ENCODE results near the gene TBRG1. TPM values are rescaled to one million over a fixed set of nuclear protein-coding genes. Genes with fewer than 3 reads are reported as not detected.

Gene TBRG1
- total RNA-seq, 1 experiment from 2014 or later, result 14.4 TPM

DNA sequence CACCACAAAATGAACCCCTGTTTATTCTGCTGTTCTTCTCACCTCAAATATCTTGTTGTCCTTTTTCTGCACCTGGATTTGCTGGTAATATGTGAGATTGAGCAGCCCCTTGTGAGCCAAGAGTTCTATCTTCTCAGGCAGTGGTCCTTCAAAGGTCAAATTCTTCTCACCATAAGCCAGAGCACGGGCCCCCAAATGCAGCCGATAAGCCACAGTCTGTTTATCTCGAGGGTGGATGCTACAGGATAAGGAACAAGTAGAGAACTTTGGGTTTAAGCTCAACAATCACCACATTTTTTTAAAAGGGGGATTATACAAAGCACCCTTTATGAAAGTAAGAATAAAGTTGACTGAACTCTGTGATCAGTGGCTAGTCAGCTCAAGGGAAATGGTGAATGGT is 15.8 kb downstream of the TBRG1 start:
- Histone ChIP-seq H3K27me3 (no peaks in the 10 kb centered on the region), H3K27ac (no peak overlapping the region), H3K36me3 (peaks cover 3% of the 10 kb centered on the region; the same call in 1 of the 2 replicates), H3K4me3 (no peak overlapping the region), H3K9me3 (replicated peaks) (no peaks in the 10 kb centered on the region), H3K4me1 (no peaks in the 10 kb centered on the region)
- DNase-seq, result no peak

DNA sequence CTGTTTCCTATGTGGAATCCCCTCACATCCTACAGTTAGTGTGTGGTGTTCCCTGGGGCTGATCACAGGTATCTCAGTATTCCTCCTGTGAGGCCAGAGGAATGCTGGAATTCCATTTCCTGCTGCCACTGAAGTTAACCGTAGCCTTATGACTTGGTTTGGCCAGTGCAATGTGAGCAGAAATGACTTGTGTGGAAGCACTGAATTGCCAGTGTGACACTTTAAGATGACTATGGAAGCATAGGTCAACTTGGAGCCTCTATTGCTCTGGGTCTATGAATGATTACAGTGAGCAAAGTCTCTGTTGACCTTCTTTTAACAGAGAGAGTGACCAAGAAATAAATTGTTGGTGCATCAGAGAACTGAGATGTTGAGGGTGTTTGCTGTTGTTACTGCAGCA is 16.5 kb downstream of the TBRG1 start:
- H3K27me3 ChIP-seq, result no peaks in the 10 kb centered on the region
- no peaks in the 10 kb centered on the region; the same call in 1 of the 2 replicates for H3K36me3 ChIP-seq
- DNase-seq, result no peak
- no peaks in the 10 kb centered on the region for H3K9me3 ChIP-seq (replicated peaks)
- no peaks in the 10 kb centered on the region for H3K4me1 ChIP-seq
- H3K27ac ChIP-seq, result no peak overlapping the region
- no peak overlapping the region for H3K4me3 ChIP-seq

DNA sequence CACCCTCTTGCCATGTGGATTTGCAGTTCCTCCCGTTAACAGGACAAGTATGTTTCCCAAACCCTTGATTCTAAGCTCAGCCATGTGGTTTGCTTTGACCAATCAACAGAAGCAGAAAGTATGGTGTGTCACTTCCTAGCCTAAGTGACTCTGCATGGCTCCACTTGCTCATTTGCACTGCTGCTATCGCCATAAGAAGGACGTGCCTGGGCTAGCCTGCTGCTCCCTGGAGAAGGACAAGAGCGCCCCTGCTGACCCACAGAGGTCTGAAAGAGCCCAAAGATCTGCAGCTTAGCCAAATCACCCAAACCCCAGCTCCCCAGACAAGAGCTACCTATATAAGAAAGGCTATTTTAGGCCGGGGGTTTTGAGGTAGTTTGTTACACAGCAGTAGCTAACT is 18.0 kb downstream of the TBRG1 start:
- Histone ChIP-seq H3K9me3 (replicated peaks) (no peaks in the 10 kb centered on the region), H3K27ac (no peak overlapping the region), H3K4me3 (no peak overlapping the region), H3K4me1 (no peaks in the 10 kb centered on the region), H3K36me3 (no peaks in the 10 kb centered on the region; the same call in 1 of the 2 replicates), H3K27me3 (no peaks in the 10 kb centered on the region)
- DNase-seq, result no peak

DNA sequence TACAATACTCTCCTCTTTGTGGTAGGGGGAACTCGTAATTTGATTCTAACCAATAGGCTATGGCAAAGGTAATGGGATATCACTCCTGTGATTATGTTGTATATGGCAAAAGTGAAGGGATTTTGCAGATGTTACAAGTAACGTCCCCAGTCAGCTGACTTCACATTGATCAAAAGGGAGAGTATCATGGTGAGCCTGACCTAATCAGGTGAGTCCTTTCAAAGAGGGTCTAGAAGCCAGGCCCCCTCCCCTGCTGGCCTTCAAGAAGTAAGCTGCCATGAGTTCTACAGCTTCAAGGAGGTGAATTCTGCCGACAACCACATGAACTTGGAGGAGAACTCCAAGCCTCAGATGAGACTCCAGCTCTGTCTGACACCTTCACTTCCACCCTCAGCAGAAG is 20.0 kb downstream of the TBRG1 start:
- H3K9me3 ChIP-seq (replicated peaks), result no peaks in the 10 kb centered on the region
- H3K36me3 ChIP-seq, result no peaks in the 10 kb centered on the region
- H3K27ac ChIP-seq, result no peak overlapping the region
- H3K4me1 ChIP-seq, result no peaks in the 10 kb centered on the region
- H3K4me3 ChIP-seq, result no peak overlapping the region
- no peaks in the 10 kb centered on the region for H3K27me3 ChIP-seq
- no peak for DNase-seq

DNA sequence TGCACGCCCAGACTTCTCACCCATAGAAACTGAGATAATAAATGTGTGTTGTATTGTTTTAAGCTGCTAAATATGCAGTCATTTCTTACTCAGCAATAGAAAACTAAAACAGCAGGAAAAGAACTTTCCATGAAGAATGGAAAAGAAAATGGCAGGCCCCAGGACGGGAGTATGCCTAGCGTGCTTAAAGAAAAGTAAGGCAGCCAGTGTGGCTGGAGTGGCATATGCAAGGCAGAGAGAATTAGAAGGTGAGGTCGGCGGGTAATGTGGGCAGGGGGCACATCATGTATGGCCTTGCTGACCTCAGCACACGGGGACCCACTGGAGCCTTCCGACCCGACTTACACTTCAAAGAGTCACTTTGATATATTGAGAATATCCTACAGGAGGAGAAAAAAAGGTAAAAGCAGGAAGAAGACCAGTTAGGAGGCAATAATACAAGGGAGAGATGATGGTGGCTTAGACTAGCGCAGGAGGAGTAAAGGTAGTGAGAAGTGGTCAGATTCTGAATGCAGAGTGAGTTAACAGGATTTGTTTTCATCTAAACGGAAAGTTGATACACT is 20.5 kb downstream of the TBRG1 start:
- Histone ChIP-seq H3K27ac (no peak overlapping the region), H3K36me3 (no peaks in the 10 kb centered on the region), H3K4me1 (no peaks in the 10 kb centered on the region), H3K4me3 (no peak overlapping the region), H3K9me3 (replicated peaks) (no peaks in the 10 kb centered on the region), H3K27me3 (no peaks in the 10 kb centered on the region)
- no peak for DNase-seq

DNA sequence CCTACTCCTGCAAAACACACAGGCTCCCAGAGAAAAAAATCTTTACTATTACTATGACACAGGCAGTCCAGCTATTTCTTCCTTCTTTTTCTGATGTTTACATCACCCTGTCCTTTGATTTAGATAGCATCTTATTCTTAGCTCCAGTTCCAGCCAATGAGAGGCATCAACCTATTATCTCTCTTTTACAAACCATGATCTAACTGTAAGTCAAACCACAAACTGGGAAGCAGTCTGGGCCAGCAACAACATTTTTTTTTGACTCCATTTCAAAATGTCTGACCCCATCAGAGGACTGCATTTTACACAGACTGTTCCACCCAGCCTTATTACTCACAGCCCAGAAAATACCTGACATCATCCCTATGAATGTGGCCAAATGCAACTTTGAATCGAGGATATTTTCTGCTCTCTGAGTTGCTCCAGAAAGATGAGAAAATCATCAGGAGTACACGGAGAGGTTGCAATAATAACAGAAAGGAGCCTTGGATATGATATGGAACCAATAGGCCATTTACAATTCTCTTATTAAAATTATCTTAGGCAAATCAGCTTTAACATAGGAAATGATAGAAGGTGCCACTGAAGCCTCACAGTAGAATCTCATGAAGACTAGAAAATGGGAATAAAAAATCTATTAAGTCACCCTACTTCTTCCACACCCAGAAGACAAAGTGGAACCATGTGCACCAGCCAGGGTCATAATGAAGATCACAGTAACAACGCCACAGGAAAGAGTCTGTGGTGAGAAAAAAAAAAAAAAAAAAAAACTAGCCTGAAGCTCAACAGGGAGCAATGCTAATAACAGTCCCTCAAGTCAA is 21.2 kb downstream of the TBRG1 start:
- Histone ChIP-seq H3K36me3 (no peaks in the 10 kb centered on the region), H3K27ac (no peak overlapping the region), H3K4me1 (no peaks in the 10 kb centered on the region), H3K9me3 (replicated peaks) (no peaks in the 10 kb centered on the region), H3K4me3 (no peak overlapping the region), H3K27me3 (no peaks in the 10 kb centered on the region)
- no peak for DNase-seq

DNA sequence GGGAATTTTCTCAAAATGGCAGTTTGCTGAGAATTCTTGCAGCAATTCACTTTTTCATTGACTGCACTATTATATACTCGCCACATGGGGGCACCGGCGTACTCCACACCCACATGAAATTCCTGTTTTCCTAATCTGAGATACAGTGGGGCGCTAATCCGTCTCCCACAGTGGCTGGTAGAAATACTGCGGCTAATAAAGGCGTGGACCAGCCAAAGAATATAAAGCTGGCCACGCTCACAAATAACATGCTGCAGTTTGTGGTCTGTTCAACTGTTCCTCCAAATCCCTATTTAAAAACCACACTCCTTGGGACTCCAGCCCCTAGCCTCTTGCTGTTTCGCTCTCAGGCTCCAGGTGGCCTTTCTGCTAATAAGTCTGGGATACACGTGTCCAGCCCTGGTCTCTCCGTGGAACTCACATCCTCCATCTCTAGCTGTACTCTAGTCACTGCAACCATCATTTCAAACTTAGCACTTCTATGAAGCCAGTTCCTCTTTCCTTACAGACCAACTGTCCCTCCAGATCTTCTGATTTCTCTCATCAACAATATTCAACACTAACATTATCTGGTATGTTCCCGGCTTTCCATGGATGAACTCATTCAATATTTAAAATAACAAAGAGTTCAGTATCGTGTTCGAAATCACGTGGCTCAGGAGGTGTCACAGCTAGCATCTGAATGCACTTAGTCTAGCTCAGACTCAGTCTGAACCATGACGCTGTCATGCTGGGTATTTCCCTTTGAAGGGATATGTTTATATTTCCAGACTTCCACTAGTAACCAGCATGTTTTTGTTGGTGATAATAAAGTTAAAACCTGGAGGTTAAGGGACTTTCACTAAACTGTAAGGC is 22.0 kb downstream of the TBRG1 start:
- Histone ChIP-seq H3K36me3 (no peaks in the 10 kb centered on the region), H3K27me3 (no peaks in the 10 kb centered on the region), H3K4me3 (no peak overlapping the region), H3K9me3 (replicated peaks) (no peaks in the 10 kb centered on the region), H3K4me1 (no peaks in the 10 kb centered on the region), H3K27ac (no peak overlapping the region)
- DNase-seq, result peak; percentile 44 to 75

DNA sequence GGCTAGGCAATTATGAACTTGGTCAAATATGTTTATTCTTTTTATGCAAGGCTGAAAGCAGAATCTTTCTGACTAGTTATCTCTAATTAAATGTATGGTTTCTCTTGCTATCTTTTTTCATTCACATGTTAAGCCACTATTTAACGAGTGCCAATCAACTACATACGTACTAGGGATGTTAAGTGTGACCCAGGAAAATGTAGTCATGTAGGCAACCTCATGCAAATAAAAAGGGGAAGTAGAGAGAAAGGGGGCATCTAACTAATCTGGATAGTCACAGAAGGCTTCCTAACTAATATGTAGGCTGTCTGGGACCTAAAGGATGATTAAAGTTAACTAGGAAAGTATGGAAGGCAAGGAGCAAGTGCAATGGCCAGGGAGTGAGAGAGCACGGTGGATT is 23.5 kb downstream of the TBRG1 start:
- Histone ChIP-seq H3K27me3 (no peaks in the 10 kb centered on the region), H3K4me1 (no peaks in the 10 kb centered on the region)

DNA sequence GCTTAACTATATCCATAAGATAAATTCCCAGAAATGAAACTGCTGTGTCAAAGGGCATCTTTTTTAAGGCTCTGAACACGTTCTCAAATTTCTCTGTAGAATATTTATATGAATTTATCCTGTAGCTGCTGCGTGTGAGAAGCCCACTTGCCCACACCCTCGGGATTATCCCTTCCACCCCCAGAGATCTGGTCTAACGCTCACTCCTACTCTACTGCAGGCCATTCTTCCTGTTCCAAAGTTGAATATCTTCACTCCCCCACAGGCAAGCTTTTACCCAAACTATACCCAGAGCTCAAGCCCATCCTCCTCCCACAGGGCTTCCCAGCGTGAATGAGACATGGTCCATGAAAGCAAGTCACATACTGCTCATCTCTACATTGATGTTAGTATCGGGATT is 25.9 kb downstream of the TBRG1 start:
- Histone ChIP-seq H3K4me1 (no peaks in the 10 kb centered on the region), H3K27ac (no peak overlapping the region), H3K36me3 (no peaks in the 10 kb centered on the region), H3K4me3 (no peak overlapping the region), H3K9me3 (replicated peaks) (no peaks in the 10 kb centered on the region), H3K27me3 (no peaks in the 10 kb centered on the region)
- DNase-seq, result no peak

More for the DNA sequence above, 23.5 kb downstream of the TBRG1 start:
- Histone ChIP-seq H3K27ac (no peak overlapping the region), H3K9me3 (replicated peaks) (no peaks in the 10 kb centered on the region), H3K4me3 (no peak overlapping the region), H3K36me3 (no peaks in the 10 kb centered on the region)
- no peak for DNase-seq

DNA sequence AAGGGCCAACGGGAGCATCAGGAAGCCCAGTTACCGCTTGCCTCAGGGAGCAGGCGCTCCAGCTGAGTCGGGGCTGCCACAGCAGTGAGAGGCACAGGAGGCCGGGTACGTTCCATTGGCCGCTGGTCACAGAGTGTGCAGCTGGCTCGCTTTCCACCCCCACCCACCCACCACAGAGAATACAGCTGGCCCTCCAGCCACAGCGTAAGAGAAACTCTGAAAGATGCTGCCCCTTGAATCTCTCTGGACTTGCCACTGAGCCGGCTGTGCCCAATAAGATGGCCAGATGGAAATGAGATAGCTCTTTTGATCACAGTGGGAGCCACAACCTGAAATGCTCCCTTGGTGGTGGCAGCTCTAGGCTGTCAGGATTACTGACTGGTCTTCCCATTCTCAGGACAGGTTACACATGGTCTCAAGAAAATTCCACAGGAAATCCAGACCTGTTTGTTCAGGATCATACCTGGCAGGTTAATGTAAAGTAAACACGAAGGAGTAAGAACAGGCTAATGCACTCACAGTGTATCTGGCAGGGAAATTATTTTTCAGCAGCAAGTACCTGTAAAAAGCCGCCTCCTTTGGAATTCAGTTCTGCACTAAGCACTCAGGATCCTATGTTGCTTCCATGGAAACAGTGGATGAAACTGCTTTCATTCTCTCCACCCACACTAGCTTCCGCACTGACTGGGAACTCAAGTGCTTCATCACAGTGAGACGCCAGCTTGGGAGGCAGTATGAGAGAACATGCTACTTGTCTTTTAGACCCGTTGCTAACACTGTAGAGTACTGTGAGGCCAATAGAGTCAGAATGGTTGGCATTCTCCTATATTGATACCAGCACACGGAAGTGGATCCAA is 34.3 kb downstream of the TBRG1 start:
- Histone ChIP-seq H3K27ac (no peak overlapping the region), H3K4me1 (peaks cover 5% of the 10 kb centered on the region; the same call in 1 of the 2 replicates), H3K36me3 (no peaks in the 10 kb centered on the region), H3K9me3 (replicated peaks) (no peaks in the 10 kb centered on the region), H3K27me3 (no peaks in the 10 kb centered on the region), H3K4me3 (no peak overlapping the region)
- DNase-seq, result peak; percentile 38 to 56

DNA sequence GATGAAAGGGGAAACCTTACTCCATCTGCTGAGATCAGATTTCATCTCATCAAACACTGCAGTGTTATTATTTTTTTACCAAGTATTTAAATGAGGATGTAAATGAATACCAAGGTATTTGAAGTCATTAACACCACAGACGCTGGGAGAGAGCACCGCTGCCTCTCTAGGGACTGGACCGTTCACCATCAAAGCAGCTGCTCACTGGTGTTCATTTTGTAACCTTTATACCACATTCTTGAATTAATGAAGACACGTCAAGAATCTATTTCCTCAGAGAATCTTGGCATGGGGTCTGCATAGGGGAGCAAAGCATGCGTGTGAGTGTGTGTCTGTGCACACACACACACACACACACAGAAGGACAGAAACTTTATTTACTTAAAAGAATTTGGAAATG is 35.2 kb downstream of the TBRG1 start:
- no peak overlapping the region for H3K27ac ChIP-seq
- H3K4me3 ChIP-seq, result no peak overlapping the region
- H3K36me3 ChIP-seq, result no peaks in the 10 kb centered on the region
- H3K9me3 ChIP-seq (replicated peaks), result no peaks in the 10 kb centered on the region
- DNase-seq, result no peak
- peaks cover 5% of the 10 kb centered on the region; the same call in 1 of the 2 replicates for H3K4me1 ChIP-seq
- no peaks in the 10 kb centered on the region for H3K27me3 ChIP-seq

DNA sequence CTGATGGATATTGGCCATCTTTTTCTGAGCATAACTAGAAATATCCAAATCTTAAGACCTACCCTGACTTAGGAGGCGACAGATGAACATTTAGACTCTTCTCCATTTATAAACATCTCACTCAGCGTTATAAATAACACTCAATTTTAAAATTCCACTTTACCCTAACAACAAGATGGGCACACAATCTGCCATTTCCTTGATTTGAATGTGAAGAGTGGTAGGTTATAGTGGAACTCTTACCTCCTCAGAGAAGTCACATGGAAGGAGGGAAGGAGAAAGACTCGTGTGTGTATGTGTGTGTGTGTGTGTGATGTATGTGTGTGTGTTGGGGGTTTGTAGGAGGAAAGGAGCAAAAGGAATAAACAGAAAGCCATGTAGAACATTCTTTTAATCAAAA is 35.8 kb downstream of the TBRG1 start:
- Histone ChIP-seq H3K4me1 (peaks cover 5% of the 10 kb centered on the region; the same call in 1 of the 2 replicates), H3K9me3 (replicated peaks) (no peaks in the 10 kb centered on the region), H3K36me3 (no peaks in the 10 kb centered on the region), H3K4me3 (no peak overlapping the region), H3K27me3 (no peaks in the 10 kb centered on the region), H3K27ac (no peak overlapping the region)
- DNase-seq, result no peak

DNA sequence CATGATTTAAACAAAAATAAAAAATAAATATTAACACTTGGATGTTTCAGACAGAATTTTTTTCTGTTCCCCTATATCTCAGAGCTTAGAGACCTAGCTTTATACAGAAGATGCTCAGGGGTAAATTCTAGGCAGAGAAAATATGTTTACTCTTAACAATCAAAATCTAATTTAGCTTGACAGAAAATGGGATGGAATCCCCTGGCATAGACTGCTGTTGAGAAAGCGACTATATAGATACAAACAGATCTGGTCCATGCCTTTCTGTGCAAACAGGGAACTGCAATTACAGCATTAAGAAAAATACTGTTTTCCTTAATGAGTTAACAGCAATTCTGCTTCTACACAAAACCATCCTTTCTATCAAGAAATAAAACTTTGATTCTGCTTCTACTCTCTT is 36.3 kb downstream of the TBRG1 start:
- H3K36me3 ChIP-seq, result no peaks in the 10 kb centered on the region
- no peak for DNase-seq
- H3K9me3 ChIP-seq (replicated peaks), result no peaks in the 10 kb centered on the region
- no peaks in the 10 kb centered on the region for H3K27me3 ChIP-seq
- H3K4me1 ChIP-seq, result peaks cover 5% of the 10 kb centered on the region; the same call in 1 of the 2 replicates
- H3K27ac ChIP-seq, result no peak overlapping the region
- no peak overlapping the region for H3K4me3 ChIP-seq

DNA sequence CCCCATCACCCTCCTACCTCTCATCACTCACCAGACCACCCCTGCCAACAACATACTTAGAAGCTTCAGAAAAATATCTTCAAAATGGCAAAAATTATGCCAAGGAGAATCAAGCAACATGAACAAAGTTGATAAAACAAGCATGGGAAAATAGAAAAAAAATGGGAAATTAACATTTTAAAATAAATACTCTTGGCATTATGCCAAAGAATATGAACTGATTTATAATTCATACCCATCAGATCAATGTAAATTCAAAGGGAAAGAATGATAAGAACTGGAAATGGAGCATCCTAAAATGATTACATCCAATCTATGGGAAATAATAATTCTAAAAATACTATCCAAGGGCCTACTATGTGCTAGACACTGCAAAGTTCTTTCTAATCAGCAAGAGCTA is 38.9 kb downstream of the TBRG1 start:
- Histone ChIP-seq H3K27me3 (no peaks in the 10 kb centered on the region), H3K4me3 (no peak overlapping the region), H3K27ac (no peak overlapping the region), H3K9me3 (replicated peaks) (no peaks in the 10 kb centered on the region), H3K4me1 (peaks cover 2% of the 10 kb centered on the region; the same call in 1 of the 2 replicates), H3K36me3 (no peaks in the 10 kb centered on the region)
- no peak for DNase-seq

All from SJCRH30 (cell line).